GM13977 (cell line): ENCODE results near the gene ATXN1.

Source experiments
- DNase-seq: peaks from one replicate; pipeline ENCODE4 v3.0.0; 2012; ENCODE audit warnings: low spot score
- in situ Hi-C: fragments of 300-500 bp; cut with MboI; formaldehyde crosslinking; loops from one replicate; pipeline ENCODE4 v1.12.0; 2022; ENCODE audit warnings: low sequenced_read_pairs, low pct_unique_long_range_greater_than_20kb, mixed read lengths, inconsistent platforms; ENCODE audit not compliant: unreplicated experiment
- TF ChIP-seq, protein P1 (sequence below): IDR thresholded peaks from 2 replicates; pipeline ENCODE4 v1.5.1; 2012; ENCODE audit warnings: mild to moderate bottlenecking, control low read depth; ENCODE audit not compliant: insufficient read depth; ENCODE audit errors: extremely low read depth, missing control alignments

Gene ATXN1

DNA sequence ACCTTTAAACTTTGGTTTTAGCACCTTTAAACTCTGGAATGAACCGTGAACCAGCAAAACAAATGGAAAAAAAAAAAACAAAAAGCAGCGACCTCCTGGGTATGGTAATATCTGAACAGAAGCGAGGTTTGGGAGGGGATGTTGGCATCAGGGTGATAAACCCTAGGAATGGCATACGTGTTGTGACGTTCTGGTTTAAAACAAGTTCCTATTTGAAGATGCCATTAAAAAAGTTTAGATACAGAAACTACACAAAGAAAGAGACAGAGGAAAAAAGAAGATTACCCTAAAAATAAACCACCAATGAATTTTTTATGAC, 60.4 kb downstream of the ATXN1 start:
- TF ChIP-seq, protein P1, sequence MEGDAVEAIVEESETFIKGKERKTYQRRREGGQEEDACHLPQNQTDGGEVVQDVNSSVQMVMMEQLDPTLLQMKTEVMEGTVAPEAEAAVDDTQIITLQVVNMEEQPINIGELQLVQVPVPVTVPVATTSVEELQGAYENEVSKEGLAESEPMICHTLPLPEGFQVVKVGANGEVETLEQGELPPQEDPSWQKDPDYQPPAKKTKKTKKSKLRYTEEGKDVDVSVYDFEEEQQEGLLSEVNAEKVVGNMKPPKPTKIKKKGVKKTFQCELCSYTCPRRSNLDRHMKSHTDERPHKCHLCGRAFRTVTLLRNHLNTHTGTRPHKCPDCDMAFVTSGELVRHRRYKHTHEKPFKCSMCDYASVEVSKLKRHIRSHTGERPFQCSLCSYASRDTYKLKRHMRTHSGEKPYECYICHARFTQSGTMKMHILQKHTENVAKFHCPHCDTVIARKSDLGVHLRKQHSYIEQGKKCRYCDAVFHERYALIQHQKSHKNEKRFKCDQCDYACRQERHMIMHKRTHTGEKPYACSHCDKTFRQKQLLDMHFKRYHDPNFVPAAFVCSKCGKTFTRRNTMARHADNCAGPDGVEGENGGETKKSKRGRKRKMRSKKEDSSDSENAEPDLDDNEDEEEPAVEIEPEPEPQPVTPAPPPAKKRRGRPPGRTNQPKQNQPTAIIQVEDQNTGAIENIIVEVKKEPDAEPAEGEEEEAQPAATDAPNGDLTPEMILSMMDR, result no peak
- DNase-seq, result no peak
- in situ Hi-C loops, result no loop called here

DNA sequence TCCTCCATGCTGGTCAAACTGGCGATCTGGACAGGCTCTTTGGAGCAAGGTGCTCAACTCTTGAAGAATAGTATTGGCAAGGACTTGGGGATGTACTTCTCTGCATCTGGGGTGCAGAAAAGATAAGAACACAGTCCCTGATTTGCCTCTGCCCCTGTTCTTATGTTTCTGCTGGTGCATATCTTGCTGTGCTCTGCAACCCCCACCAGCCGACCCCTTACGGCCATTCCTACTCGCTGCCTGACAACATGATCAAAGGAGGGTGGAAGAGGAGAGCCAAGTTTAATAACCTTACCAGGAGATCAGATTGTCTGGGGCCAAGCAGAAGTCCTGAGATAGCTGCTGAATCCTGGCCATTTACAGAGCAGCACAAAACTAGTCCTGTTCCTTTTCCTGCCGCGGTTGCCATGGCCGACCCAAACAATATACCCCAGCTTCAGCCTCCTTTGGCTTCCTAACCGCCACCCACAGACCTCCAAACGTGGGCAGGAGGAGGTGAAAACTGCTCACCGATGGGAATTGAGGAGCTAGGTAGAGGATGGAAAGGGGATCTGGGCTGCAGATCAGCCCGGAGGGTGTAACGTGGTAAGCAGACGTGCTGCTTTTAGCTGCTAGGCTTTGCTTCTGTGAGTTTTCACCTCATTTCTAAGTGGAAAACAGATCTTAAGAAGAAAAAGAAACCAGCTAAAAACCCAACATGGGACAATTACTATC, 60.9 kb downstream of the ATXN1 start:
- in situ Hi-C loops, result no loop called here
- TF ChIP-seq, protein P1, result no peak
- no peak for DNase-seq

DNA sequence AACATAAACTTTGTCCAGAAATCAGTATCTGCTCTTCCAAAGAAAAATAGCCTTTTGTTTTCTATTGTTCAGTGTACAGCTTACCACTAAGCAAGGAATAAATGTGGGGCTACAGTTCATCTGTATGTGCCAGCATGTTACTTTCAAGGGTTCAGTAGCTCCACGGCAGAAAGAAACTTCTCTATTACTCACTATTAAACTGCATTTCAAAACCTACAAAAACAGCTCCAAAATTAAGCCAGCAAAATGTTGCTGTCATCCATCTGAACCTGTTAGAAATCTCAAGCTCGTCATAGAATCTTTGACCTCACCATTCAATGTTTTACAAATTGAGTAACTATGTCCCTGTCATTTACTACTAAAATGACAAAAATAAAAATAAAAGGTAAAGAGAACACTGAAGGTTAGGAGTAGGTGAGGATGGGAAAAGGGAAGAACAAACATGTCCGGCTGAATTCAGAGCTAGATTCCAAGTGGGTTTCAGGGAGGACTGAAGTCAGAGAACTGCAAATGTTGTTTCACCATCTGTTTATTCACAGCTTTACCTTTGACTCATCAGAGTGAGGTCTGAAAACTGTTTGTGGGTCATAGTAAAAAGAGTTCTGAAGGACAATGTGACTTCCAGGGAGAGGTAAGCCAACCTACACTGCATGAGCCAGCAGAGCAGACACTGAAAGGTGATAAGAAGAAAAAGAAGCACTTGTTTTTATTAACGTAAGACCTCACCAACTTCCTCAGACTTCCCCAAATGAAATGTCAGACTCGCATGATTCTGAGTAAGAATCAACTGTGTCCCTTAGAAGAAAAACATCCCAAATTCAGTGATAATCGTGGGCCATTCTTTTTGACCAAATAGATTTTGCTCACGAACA, 62.0 kb downstream of the ATXN1 start:
- TF ChIP-seq, protein P1, result no peak
- in situ Hi-C loops, result no loop called here
- no peak for DNase-seq

DNA sequence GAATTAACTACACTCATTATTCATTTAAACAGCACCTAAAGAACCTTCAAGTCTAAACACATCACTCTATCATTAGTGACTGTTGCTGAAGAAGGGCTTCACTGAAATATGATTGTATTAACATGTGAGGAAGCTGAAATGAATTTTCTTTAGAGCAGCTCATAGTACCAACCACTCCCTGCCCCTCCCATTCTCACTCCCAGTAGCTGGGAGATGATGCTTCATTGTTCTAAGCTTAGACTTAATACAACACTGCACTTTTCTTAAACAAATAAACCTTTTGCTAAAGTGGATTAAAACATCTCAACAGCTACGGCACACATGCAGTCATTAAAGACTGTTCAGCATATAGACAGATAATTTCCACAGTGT, 63.1 kb downstream of the ATXN1 start:
- TF ChIP-seq, protein P1, result no peak
- in situ Hi-C loops, result no loop called here
- DNase-seq, result no peak

DNA sequence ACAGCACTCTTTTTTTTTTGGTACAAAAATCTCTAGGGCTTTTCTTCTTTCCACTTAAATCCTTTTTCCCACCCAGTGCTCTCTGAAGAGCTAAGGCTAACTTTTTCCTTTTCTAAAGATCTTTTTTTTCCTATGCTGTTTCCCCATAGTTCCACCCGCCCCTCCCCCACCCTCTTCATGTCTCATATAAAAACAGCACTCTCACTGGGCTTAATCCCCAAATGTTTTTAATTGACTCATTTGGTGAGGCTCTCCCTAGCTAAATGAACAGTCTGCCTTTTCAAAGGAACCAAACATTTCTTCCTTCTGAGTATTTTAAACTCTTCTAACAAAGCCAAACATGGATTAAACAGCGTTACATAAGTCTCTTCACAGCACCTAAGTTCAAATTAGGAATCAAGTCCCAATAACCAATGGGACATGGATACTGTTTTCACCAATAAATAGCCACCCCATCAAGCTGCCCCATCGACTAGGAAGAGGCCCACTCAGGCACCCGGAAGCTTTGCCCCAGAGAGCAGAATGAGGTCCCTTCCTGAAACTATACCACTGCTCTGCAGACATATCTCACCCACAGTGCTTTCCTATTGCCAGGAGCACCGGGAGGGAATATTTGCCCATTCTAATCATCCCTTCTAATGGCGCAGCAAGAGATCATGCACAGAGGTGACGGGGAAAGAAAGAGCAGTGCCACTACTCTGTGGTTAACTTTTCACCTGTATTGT, 63.7 kb downstream of the ATXN1 start:
- in situ Hi-C loops, result no loop called here
- no peak for DNase-seq
- TF ChIP-seq, protein P1, result no peak

DNA sequence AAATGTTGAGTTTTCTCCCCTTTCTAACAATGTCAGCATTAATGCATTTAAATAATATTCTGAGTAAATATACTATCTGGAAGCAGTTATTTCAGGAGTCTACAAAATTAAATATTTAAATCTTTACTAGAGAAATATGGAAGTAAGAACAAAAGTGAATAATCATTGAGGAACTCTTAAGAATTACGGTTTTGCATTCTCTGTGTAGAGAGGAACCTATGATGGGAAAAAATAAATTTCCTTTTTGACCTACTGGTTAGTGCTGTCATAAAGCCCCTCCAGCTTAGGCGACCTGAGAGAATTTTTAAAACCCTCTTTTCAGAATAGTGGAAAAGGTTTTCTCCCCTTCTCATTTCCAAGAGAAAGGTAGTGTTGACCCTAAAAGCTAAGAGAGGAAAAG, 64.8 kb downstream of the ATXN1 start:
- TF ChIP-seq, protein P1, result no peak
- no peak for DNase-seq
- in situ Hi-C loops, result no loop called here
